ENCODE results near the gene SOST. TPM values are rescaled to one million over a fixed set of nuclear protein-coding genes. Genes with fewer than 3 reads are reported as not detected.

Gene SOST
- total and polyA plus RNA-seq, 2 experiments from 2014 or later: not detected

DNA sequence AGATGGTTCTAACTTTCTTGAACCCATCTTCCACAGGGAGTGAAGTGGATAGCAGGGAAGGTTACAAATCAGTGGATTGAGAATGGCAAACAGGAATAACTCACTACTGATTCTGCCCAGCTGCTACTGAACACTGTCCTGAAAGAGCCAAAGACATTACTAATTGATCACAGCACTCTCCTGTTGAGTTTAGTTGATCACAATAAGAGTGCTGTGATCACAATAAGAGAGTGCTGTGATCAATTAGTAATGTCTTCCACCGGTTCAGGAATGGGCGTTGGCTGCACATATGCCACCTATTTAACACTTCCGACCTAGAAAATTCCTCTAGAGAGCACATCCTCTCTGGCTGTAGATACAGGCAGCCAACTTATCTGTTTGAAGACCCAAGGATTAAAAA lies 33.0 kb upstream of the SOST start:
- Histone ChIP-seq H3K4me1 (ENCODE audit: insufficient read depth) (no peaks in the 10 kb centered on the region), H3K27ac (no peak overlapping the region)

GRCh38 chr17:43790311-43790940 lies 31.8 kb upstream of the SOST start:
- no peaks in the 10 kb centered on the region for H3K9me3 ChIP-seq (ENCODE audit: low read depth)
- in situ Hi-C loops (cut with MboI): no loop called here
- H4K20me1 ChIP-seq (ENCODE audit: insufficient read depth): no peaks in the 10 kb centered on the region

More for the DNA sequence above, 33.0 kb upstream of the SOST start:
- DNase-seq: peak; percentile 51
- H3K4me3 ChIP-seq: no peak overlapping the region
- H3K9me2 ChIP-seq (ENCODE audit: insufficient read depth): no peaks in the 10 kb centered on the region
- peaks cover 19% of the 10 kb centered on the region; the same call in 1 of the 2 replicates for H3K27me3 ChIP-seq (replicated peaks; ENCODE audit: insufficient read depth)
- no peak overlapping the region for H3K9ac ChIP-seq
- H3K9me3 ChIP-seq (ENCODE audit: low read depth): no peaks in the 10 kb centered on the region
- H3K36me3 ChIP-seq (ENCODE audit: low read depth): no peaks in the 10 kb centered on the region
- no peaks in the 10 kb centered on the region for H3F3A ChIP-seq (ENCODE audit: insufficient read depth)
- H2AFZ ChIP-seq: no peak overlapping the region
- no peak overlapping the region for H3K4me2 ChIP-seq (ENCODE audit: unreplicated experiment)
- in situ Hi-C loops (cut with MboI): no loop called here
- TF ChIP-seq EZH2 (IDR thresholded peaks at IDR 0.05; ENCODE audit: insufficient read depth, poor library complexity, severe bottlenecking) (no peak), EZH2phosphoT487 (IDR thresholded peaks at IDR 0.05; ENCODE audit: insufficient read depth, low read depth) (no peak)
- H3K79me2 ChIP-seq (ENCODE audit: insufficient read depth): no peaks in the 10 kb centered on the region
- no peaks in the 10 kb centered on the region for H4K20me1 ChIP-seq (ENCODE audit: insufficient read depth)
- 3 to 5% methylated on average over 3 of the region's 3 CpGs for WGBS, 2 experiments (ENCODE audit: low coverage in 1 of 2, low lambda C conversion rate in 2 of 2, missing lambda C conversion rate in 2 of 2)

DNA sequence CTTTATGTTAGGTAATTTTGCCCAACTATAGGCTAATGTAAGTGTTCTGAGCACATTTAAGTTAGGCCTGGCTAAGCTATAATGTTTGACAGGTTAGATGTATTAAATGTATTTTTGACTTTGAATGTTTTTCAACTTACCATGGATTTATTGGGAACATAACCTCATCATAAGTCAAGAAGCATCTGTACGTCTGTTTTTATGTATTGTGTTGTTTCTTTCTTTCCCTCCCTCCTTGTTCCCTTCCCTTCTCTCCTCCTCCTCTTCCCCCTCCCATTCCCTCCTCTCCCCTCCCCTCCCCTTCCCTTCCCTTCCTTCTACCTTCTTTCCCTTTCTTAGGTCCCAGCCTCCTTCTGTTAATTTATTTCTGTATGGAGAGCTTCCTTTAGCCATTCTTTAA lies 30.9 kb upstream of the SOST start:
- H3K4me2 ChIP-seq (ENCODE audit: unreplicated experiment): no peak overlapping the region
- no peaks in the 10 kb centered on the region for H4K20me1 ChIP-seq (ENCODE audit: insufficient read depth)
- 94 to 100% methylated on average over 1 of the region's 1 CpG for WGBS, 2 experiments (ENCODE audit: low coverage in 1 of 2, low lambda C conversion rate in 2 of 2, missing lambda C conversion rate in 2 of 2)
- TF ChIP-seq EZH2phosphoT487 (IDR thresholded peaks at IDR 0.05; ENCODE audit: insufficient read depth, low read depth) (no peak), EZH2 (IDR thresholded peaks at IDR 0.05; ENCODE audit: insufficient read depth, poor library complexity, severe bottlenecking) (no peak)
- DNase-seq: no peak
- H3K36me3 ChIP-seq (ENCODE audit: low read depth): no peaks in the 10 kb centered on the region
- in situ Hi-C loops (cut with MboI): no loop called here
- H3K4me1 ChIP-seq (ENCODE audit: insufficient read depth): peaks cover 9% of the 10 kb centered on the region
- no peak overlapping the region for H3K9ac ChIP-seq
- no peaks in the 10 kb centered on the region for H3K9me2 ChIP-seq (ENCODE audit: insufficient read depth)
- H3K27ac ChIP-seq: no peak overlapping the region
- H3K27me3 ChIP-seq (replicated peaks; ENCODE audit: insufficient read depth): peaks cover 19% of the 10 kb centered on the region; the same call in 1 of the 2 replicates
- no peak overlapping the region for H2AFZ ChIP-seq
- peaks cover 3% of the 10 kb centered on the region for H3F3A ChIP-seq (ENCODE audit: insufficient read depth)
- H3K79me2 ChIP-seq (ENCODE audit: insufficient read depth): no peaks in the 10 kb centered on the region
- no peaks in the 10 kb centered on the region for H3K9me3 ChIP-seq (ENCODE audit: low read depth)
- H3K4me3 ChIP-seq: no peak overlapping the region

More at GRCh38 chr17:43790311-43790940, 31.8 kb upstream of the SOST start:
- no peak for TF ChIP-seq EZH2phosphoT487 (IDR thresholded peaks at IDR 0.05; ENCODE audit: insufficient read depth, low read depth)
- Histone ChIP-seq H3K4me2 (ENCODE audit: unreplicated experiment) (no peak overlapping the region), H3K9ac (no peak overlapping the region), H3K9me2 (ENCODE audit: insufficient read depth) (no peaks in the 10 kb centered on the region), H3K27ac (no peak overlapping the region), H3K4me1 (ENCODE audit: insufficient read depth) (no peaks in the 10 kb centered on the region), H2AFZ (no peak overlapping the region), H3K27me3 (replicated peaks; ENCODE audit: insufficient read depth) (peaks cover 19% of the 10 kb centered on the region; the same call in 1 of the 2 replicates), H3K36me3 (ENCODE audit: low read depth) (no peaks in the 10 kb centered on the region), H3K4me3 (no peak overlapping the region), H3F3A (ENCODE audit: insufficient read depth) (no peaks in the 10 kb centered on the region; the same call in 1 of the 2 replicates), H3K79me2 (ENCODE audit: insufficient read depth) (no peaks in the 10 kb centered on the region)
- WGBS, 2 experiments (ENCODE audit: low coverage in 1 of 2, low lambda C conversion rate in 2 of 2, missing lambda C conversion rate in 2 of 2): 87 to 89% methylated on average over 14 of the region's 14 CpGs
- peak; percentile 25 for DNase-seq

DNA sequence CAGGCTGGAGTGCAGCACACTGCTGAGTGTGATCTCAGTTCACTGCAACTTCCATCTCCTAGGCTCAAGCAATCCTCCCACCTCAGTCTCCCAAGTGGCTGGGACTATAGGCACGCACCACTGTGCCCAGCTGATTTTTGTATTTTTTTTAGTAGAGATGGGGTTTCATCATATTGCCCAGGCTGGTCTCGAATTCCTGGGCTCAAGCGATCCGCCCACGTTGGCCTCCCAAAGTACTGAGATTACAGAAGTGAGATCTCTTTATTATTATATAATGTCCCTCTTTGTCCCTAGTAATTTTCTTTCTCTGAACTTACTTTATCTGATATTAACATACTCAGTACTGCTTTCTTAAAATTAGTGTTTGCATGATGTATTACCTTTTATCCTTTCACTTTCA lies 29.9 kb upstream of the SOST start:
- Histone ChIP-seq H4K20me1 (ENCODE audit: insufficient read depth) (no peaks in the 10 kb centered on the region), H3K27me3 (replicated peaks; ENCODE audit: insufficient read depth) (peaks cover 19% of the 10 kb centered on the region; the same call in 1 of the 2 replicates), H3K9me3 (ENCODE audit: low read depth) (no peaks in the 10 kb centered on the region), H3K4me3 (no peak overlapping the region), H3K4me1 (ENCODE audit: insufficient read depth) (peaks cover 18% of the 10 kb centered on the region), H3K9me2 (ENCODE audit: insufficient read depth) (no peaks in the 10 kb centered on the region), H3K9ac (no peak overlapping the region), H2AFZ (no peak overlapping the region), H3K27ac (no peak overlapping the region), H3F3A (ENCODE audit: insufficient read depth) (peaks cover 12% of the 10 kb centered on the region), H3K4me2 (ENCODE audit: unreplicated experiment) (no peak overlapping the region), H3K79me2 (ENCODE audit: insufficient read depth) (no peaks in the 10 kb centered on the region), H3K36me3 (ENCODE audit: low read depth) (no peaks in the 10 kb centered on the region)
- no peak for TF ChIP-seq EZH2 (IDR thresholded peaks at IDR 0.05; ENCODE audit: insufficient read depth, poor library complexity, severe bottlenecking)
- no peak for TF ChIP-seq EZH2phosphoT487 (IDR thresholded peaks at IDR 0.05; ENCODE audit: insufficient read depth, low read depth)
- 93% methylated on average over 5 of the region's 5 CpGs for WGBS, 2 experiments (ENCODE audit: low coverage in 1 of 2, low lambda C conversion rate in 2 of 2, missing lambda C conversion rate in 2 of 2)
- DNase-seq: no peak
- in situ Hi-C loops (cut with MboI): no loop called here
